Endothelial cell (in vitro differentiated cells): ENCODE measurements around the gene ADRM1. TPM values are rescaled to one million over a fixed set of nuclear protein-coding genes. Genes with fewer than 3 reads are reported as not detected.

Source experiments
- DNase-seq: peaks from one replicate; pipeline ENCODE4 v3.0.0; 2021; ENCODE audit warnings: low spot score
- H3K27ac Mint-ChIP-seq: one replicate; pipeline ENCODE4 v1.8.0; 2021; ENCODE audit warnings: mixed read lengths, inconsistent platforms; ENCODE audit not compliant: unreplicated experiment
- H3K27me3 Mint-ChIP-seq: one replicate; pipeline ENCODE4 v1.8.0; 2021; ENCODE audit warnings: mild to moderate bottlenecking, moderate library complexity, mixed read lengths, inconsistent platforms; ENCODE audit not compliant: unreplicated experiment
- H3K36me3 Mint-ChIP-seq: one replicate; pipeline ENCODE4 v1.8.0; 2021; ENCODE audit warnings: mild to moderate bottlenecking, low read depth, mixed read lengths, inconsistent platforms; ENCODE audit not compliant: unreplicated experiment
- H3K4me1 Mint-ChIP-seq: one replicate; pipeline ENCODE4 v1.8.0; 2021; ENCODE audit warnings: mild to moderate bottlenecking, mixed read lengths, inconsistent platforms; ENCODE audit not compliant: unreplicated experiment
- H3K4me3 Mint-ChIP-seq: one replicate; pipeline ENCODE4 v1.8.0; 2021; ENCODE audit warnings: mild to moderate bottlenecking, mixed read lengths, inconsistent platforms; ENCODE audit not compliant: unreplicated experiment
- H3K9me3 Mint-ChIP-seq: one replicate; pipeline ENCODE4 v1.8.0; 2021; ENCODE audit warnings: mixed read lengths, inconsistent platforms; ENCODE audit not compliant: unreplicated experiment
- total RNA-seq: library from RNA; stranded (reverse); fragmentation: NEBNext Ultra II Directional; extraction: Animal tissue kit (Norgen Biotek cat#: 25700); gene quantifications from one replicate; pipeline ENCODE4 v1.2.1, GENCODE V29; 2021; ENCODE audit not compliant: unreplicated experiment
- TF ChIP-seq, protein P1 (sequence below): fragments of 200-600 bp; sonication (generic); IDR thresholded peaks from one replicate; pipeline ENCODE4 v1.5.0; 2021; ENCODE audit warnings: antibody characterized with exemption; ENCODE audit not compliant: unreplicated experiment

ADRM1 gene
- total RNA-seq, 1 donor from 2014 or later = 132 TPM

DNA sequence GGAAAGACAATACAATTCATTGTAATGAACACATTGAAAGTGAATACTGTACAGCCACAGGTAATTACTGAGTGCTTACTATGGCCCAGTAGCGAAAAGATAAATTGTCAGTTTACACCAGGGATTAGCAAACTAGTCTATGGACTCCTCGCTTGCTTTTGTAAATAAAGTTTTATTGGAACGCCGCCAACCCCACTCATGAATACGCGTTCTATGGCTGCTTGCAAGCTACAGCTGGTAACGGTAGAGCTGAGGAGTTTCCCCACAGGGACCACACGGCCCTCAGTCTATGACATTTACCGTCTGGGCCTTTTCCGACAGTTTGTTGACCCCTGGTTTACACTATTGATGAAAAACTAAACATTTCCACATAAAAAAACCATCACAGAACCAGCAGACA lies 40.1 kb downstream of the ADRM1 start:
- Mint-ChIP-seq H3K27ac (no peak overlapping the region), H3K4me1 (peaks cover 5% of the 10 kb centered on the region), H3K4me3 (no peak overlapping the region), H3K27me3 (peaks cover 3% of the 10 kb centered on the region), H3K36me3 (peaks cover under 1% of the 10 kb centered on the region), H3K9me3 (peaks cover 2% of the 10 kb centered on the region)
- no peak for DNase-seq
- TF ChIP-seq, protein P1, sequence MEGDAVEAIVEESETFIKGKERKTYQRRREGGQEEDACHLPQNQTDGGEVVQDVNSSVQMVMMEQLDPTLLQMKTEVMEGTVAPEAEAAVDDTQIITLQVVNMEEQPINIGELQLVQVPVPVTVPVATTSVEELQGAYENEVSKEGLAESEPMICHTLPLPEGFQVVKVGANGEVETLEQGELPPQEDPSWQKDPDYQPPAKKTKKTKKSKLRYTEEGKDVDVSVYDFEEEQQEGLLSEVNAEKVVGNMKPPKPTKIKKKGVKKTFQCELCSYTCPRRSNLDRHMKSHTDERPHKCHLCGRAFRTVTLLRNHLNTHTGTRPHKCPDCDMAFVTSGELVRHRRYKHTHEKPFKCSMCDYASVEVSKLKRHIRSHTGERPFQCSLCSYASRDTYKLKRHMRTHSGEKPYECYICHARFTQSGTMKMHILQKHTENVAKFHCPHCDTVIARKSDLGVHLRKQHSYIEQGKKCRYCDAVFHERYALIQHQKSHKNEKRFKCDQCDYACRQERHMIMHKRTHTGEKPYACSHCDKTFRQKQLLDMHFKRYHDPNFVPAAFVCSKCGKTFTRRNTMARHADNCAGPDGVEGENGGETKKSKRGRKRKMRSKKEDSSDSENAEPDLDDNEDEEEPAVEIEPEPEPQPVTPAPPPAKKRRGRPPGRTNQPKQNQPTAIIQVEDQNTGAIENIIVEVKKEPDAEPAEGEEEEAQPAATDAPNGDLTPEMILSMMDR = no peak

DNA sequence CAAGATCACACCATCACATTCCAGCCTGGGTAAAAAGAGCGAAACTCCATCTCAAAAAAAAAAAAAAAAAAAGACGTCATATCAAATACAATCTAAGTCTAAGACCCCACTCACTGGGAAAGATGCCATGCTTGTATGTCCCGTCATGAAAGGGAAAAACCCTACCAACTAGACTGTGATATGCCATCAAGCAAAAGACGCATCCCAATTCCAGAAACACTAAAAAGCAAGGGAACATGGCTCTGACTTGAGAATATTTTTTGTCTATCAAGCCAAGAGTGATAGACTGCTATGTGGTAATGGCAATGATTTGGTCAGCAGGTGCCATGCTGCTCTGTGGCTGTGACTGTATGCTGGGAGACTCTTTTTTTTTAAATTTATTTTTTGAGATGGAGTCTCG lies 41.3 kb downstream of the ADRM1 start:
- TF ChIP-seq, protein P1 = no peak
- Mint-ChIP-seq H3K36me3 (peaks cover 8% of the 10 kb centered on the region), H3K27me3 (peaks cover 4% of the 10 kb centered on the region), H3K4me3 (no peak overlapping the region), H3K4me1 (peaks cover 5% of the 10 kb centered on the region), H3K27ac (no peak overlapping the region), H3K9me3 (peaks cover 7% of the 10 kb centered on the region)
- DNase-seq = no peak

DNA sequence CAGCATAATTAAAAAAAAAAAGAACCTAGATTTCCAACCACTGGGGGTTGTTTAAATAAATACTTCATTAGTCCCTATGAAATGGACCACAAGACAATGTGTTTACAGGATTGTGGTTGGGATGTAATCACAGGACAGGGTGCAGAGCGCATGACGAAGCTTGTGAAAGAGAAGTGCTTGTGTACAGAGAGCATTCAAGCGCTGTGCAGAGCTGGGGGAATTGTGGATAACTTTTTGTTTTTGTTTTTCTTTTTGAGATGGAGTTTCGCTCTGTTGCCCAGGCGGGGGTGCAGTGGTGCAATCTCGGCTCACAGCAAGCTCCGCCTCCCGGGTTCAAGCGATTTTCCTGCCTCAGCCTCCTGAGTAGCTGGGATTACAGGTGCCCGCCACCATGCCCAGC lies 42.0 kb downstream of the ADRM1 start:
- H3K36me3 Mint-ChIP-seq = peaks cover 11% of the 10 kb centered on the region
- H3K27me3 Mint-ChIP-seq = peaks cover 6% of the 10 kb centered on the region

DNA sequence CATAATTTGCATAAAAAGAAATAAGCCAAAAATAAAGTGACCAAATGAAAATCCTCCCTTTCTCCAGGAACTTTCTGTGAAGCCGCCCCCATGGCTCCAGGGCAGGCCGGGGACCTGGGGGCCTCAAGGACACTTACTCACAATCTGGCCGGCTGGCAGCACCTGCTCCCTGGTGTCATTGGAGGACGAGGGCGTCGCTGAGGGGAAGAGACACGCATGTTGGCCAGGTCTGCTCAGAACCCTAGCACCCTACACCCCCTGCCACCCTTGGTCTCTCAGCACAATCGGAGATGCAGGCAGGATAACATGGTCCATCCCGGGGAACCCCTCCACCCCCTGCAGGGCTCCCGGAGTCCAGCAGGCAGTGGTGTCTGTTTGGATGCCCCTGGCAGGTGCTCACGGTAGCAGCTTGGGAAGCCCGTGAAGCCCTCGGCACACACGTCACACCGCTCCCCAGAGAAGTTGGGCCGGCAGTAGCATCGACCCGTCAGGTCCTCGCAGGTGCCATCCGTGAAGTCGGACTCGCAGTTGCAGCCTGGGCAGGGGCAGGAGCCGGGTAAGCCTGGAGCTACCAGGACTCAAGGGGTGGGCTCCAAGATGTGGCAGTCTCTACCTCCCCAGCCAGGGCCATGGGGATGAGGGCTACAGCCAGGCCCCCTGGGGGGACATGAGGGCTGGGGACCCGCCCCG lies 43.0 kb downstream of the ADRM1 start:
- Mint-ChIP-seq H3K27me3 (peaks cover 5% of the 10 kb centered on the region), H3K9me3 (peaks cover 7% of the 10 kb centered on the region), H3K36me3 (peaks cover 11% of the 10 kb centered on the region), H3K27ac (no peak overlapping the region), H3K4me1 (no peaks in the 10 kb centered on the region), H3K4me3 (no peak overlapping the region)
- TF ChIP-seq, protein P1 = no peak
- no peak for DNase-seq

More for the DNA sequence above, 42.0 kb downstream of the ADRM1 start:
- peaks cover 7% of the 10 kb centered on the region for H3K9me3 Mint-ChIP-seq
- no peak overlapping the region for H3K27ac Mint-ChIP-seq
- DNase-seq = no peak
- H3K4me3 Mint-ChIP-seq = no peak overlapping the region
- TF ChIP-seq, protein P1 = no peak
- H3K4me1 Mint-ChIP-seq = peaks cover 2% of the 10 kb centered on the region

DNA sequence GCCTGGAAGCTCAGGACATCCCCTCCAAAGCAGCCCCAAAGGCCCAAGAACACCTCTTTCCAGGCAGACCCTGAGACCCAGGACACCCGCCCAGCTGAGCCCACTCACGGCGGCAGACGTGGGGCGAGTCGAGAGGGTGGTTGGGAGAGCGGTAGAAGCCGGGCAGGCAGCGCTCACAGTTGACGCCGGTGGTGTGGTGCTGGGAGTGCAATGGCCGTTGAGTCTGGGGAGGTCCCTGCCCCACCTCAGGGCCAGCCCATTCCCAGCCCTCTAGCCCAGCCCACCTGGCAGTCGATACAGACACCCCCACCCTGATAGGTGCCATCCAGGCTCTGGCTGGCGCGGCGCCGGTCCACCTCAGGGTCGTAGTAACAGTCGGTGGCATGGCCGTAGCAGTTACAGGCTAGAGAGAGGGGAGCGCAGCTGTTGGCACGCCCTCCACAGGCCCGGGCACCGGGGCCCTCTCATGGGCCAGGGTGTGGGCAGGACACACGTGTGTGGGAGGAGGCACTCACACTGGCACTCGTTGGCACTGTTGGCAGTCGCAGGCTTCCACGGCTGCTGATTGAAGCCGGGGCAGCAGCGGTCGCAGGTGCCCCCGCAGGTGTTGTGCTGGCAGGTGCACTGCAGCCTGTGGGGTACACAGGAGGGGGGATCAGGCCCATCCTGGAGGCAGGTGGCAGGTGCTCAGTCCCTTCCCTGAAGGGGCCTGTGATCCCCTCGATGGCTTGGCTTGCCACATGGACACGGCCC lies 43.8 kb downstream of the ADRM1 start:
- no peak overlapping the region for H3K4me3 Mint-ChIP-seq
- H3K4me1 Mint-ChIP-seq = no peaks in the 10 kb centered on the region

More for the DNA sequence above, 43.8 kb downstream of the ADRM1 start:
- Mint-ChIP-seq H3K36me3 (peaks cover 11% of the 10 kb centered on the region), H3K9me3 (peaks cover 7% of the 10 kb centered on the region), H3K27ac (no peak overlapping the region), H3K27me3 (peaks cover 5% of the 10 kb centered on the region)
- TF ChIP-seq, protein P1 = no peak
- DNase-seq = no peak
